ENCODE data around the gene ATG2B. TPM values are rescaled to one million over a fixed set of nuclear protein-coding genes. Genes with fewer than 3 reads are reported as not detected.

ATG2B gene
- total RNA-seq, 3 donors from 2014 or later (not counting 1 experiment from before 2014, with no cell fraction given), result 34.8 to 45.6 (median 35.8) TPM

DNA sequence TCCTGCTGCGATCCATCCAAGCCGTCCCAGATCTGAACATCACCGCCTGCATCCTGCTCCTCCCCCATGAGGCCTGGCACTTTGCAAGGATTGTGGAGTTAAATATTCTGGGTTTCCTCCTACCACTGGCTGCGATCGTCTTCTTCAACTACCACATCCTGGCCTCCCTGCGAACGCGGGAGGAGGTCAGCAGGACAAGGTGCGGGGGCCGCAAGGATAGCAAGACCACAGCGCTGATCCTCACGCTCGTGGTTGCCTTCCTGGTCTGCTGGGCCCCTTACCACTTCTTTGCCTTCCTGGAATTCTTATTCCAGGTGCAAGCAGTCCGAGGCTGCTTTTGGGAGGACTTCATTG is 99.0 kb downstream of the ATG2B start:
- peaks cover 12 to 20% of the 10 kb centered on the region in 2 donors for H3K27me3 Mint-ChIP-seq (ENCODE audit: low read depth in 2 of 2)
- H3K36me3 ChIP-seq (ENCODE audit: control insufficient read depth, insufficient read depth, low read length), result no peaks in the 10 kb centered on the region
- H3K4me3 Mint-ChIP-seq, result no peak overlapping the region
- ATAC-seq (no peak), DNase-seq (no peak)
- H3K9me3 Mint-ChIP-seq, result no peaks in the 10 kb centered on the region
- H3K4me3 ChIP-seq (ENCODE audit: low read length), result no peak overlapping the region
- H3K27me3 ChIP-seq (ENCODE audit: control insufficient read depth, insufficient read depth, low read length), result no peaks in the 10 kb centered on the region
- 89% methylated on average over 14 of the region's 14 CpGs for WGBS (ENCODE audit: insufficient coverage)
- no peak overlapping the region for H3K27ac Mint-ChIP-seq
- intact Hi-C loops (cut with micrococcal nuclease), result no loop called here
- H3K27ac ChIP-seq (ENCODE audit: low read length), result no peak overlapping the region
- no peaks in the 10 kb centered on the region for H3K4me1 Mint-ChIP-seq
- no peaks in the 10 kb centered on the region for H3K36me3 Mint-ChIP-seq
- H3K9me3 ChIP-seq (ENCODE audit: control insufficient read depth, insufficient read depth, low read length), result no peaks in the 10 kb centered on the region
- no peaks in the 10 kb centered on the region for H3K4me1 ChIP-seq (ENCODE audit: control insufficient read depth, insufficient read depth, low read length)
- TF ChIP-seq, protein P1, sequence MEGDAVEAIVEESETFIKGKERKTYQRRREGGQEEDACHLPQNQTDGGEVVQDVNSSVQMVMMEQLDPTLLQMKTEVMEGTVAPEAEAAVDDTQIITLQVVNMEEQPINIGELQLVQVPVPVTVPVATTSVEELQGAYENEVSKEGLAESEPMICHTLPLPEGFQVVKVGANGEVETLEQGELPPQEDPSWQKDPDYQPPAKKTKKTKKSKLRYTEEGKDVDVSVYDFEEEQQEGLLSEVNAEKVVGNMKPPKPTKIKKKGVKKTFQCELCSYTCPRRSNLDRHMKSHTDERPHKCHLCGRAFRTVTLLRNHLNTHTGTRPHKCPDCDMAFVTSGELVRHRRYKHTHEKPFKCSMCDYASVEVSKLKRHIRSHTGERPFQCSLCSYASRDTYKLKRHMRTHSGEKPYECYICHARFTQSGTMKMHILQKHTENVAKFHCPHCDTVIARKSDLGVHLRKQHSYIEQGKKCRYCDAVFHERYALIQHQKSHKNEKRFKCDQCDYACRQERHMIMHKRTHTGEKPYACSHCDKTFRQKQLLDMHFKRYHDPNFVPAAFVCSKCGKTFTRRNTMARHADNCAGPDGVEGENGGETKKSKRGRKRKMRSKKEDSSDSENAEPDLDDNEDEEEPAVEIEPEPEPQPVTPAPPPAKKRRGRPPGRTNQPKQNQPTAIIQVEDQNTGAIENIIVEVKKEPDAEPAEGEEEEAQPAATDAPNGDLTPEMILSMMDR (IDR thresholded peaks at IDR 0.05), result no peak

DNA sequence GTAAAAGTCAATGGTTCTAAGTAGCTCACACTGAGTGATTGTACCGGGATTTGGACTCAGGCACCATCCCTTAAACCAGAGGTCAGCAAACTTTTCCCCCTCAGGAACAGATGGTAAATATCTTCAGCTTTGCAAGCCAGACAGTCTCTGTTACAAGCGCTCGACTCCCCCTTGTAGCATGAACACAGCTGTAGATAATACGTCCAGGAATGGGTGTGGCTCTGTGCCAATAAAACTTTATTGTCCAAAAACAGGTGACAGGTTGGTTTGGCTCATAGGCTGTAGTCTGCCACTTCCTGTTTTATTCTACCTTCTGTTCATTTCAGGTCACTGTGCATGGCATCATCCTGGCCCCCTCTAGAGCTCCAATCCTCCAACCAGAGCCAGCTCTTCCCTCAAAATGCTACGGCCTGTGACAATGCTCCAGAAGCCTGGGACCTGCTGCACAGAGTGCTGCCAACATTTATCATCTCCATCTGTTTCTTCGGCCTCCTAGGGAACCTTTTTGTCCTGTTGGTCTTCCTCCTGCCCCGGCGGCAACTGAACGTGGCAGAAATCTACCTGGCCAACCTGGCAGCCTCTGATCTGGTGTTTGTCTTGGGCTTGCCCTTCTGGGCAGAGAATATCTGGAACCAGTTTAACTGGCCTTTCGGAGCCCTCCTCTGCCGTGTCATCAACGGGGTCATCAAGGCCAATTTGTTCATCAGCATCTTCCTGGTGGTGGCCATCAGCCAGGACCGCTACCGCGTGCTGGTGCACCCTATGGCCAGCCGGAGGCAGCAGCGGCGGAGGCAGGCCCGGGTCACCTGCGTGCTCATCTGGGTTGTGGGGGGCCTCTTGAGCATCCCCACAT is 99.6 kb downstream of the ATG2B start:
- Mint-ChIP-seq H3K9me3 (no peaks in the 10 kb centered on the region), H3K4me3 (peak overlapping the region; percentile 17), H3K27me3 (ENCODE audit: low read depth in 2 of 2) (peaks cover 12 to 20% of the 10 kb centered on the region in 2 donors), H3K27ac (no peak overlapping the region), H3K4me1 (no peaks in the 10 kb centered on the region), H3K36me3 (no peaks in the 10 kb centered on the region)
- intact Hi-C loops (cut with micrococcal nuclease), result no loop called here
- Histone ChIP-seq H3K9me3 (ENCODE audit: control insufficient read depth, insufficient read depth, low read length) (no peaks in the 10 kb centered on the region), H3K4me1 (ENCODE audit: control insufficient read depth, insufficient read depth, low read length) (no peaks in the 10 kb centered on the region), H3K36me3 (ENCODE audit: control insufficient read depth, insufficient read depth, low read length) (no peaks in the 10 kb centered on the region), H3K27me3 (ENCODE audit: control insufficient read depth, insufficient read depth, low read length) (no peaks in the 10 kb centered on the region), H3K27ac (ENCODE audit: low read length) (no peak overlapping the region), H3K4me3 (ENCODE audit: low read length) (no peak overlapping the region)
- WGBS (ENCODE audit: insufficient coverage), result 91% methylated on average over 20 of the region's 20 CpGs
- no peak for ATAC-seq
- TF ChIP-seq, protein P1 (IDR thresholded peaks at IDR 0.05), result no peak
- DNase-seq, result no peak

DNA sequence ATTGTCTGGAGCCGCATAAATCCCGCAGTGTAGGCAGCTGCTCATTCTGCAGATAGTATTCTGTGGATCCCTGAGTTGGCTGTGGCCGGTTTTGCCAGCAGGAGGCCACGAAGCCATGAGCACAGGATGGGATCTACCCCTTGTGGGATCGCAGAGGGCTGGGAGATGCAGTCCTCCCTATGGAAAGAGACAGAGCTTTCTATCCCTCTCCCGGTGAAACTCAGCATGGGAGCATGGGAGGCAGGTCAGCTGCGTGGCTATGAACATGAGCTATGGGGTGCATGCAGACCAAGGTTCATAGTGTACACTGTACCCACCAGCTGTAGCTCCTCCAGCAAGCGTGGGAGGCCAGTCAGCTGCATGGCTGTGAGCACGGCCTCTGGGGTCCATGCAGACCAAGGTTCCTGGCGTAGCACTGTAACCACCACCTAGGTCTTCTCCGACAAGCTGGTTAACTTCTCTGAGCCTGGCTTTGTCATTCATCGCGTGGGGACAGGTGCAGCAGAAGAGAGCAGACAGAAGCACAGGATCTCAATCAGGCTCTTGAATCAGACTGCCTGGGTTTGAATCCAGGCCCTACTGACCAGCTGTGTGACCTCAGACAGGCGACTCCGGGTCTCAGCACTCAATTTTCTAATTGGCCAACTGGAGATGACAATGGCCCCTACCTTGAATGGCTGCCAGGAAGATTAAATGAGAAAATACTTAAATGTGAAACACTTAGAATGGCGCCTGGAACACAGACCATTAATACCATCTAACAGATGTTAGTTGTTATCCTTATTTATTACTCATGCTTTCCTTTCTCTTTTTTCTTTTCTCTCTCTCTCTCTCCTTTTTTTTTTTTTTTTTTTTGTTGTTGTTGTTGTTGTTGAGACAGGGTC is 101.1 kb downstream of the ATG2B start:
- WGBS (ENCODE audit: insufficient coverage), result 87% methylated on average over 15 of the region's 16 CpGs
- Histone ChIP-seq H3K9me3 (ENCODE audit: control insufficient read depth, insufficient read depth, low read length) (no peaks in the 10 kb centered on the region), H3K4me3 (ENCODE audit: low read length) (no peak overlapping the region), H3K27me3 (ENCODE audit: control insufficient read depth, insufficient read depth, low read length) (peaks cover under 1% of the 10 kb centered on the region), H3K4me1 (ENCODE audit: control insufficient read depth, insufficient read depth, low read length) (no peaks in the 10 kb centered on the region), H3K27ac (ENCODE audit: low read length) (no peak overlapping the region), H3K36me3 (ENCODE audit: control insufficient read depth, insufficient read depth, low read length) (no peaks in the 10 kb centered on the region)
- ATAC-seq, result no peak
- Mint-ChIP-seq H3K27ac (no peak overlapping the region), H3K4me1 (no peaks in the 10 kb centered on the region), H3K4me3 (no peak overlapping the region), H3K36me3 (no peaks in the 10 kb centered on the region), H3K9me3 (no peaks in the 10 kb centered on the region), H3K27me3 (ENCODE audit: low read depth in 2 of 2) (peaks cover 14 to 24% of the 10 kb centered on the region in 2 donors)
- intact Hi-C loops (cut with micrococcal nuclease), result no loop called here
- TF ChIP-seq, protein P1 (IDR thresholded peaks at IDR 0.05), result no peak
- DNase-seq, result no peak

Measured in natural killer cell (primary cell).